NCI-H1105 (cell line): Measurements from ENCODE around the gene ECSCR.

ENCODE experiments used
- DNase-seq: peaks from one replicate; lab custom pipeline; 2025; lab: John Stamatoyannopoulos, UW

The ECSCR gene

GRCh38 chr5:139474890-139475791 is 12.6 kb upstream of the ECSCR start:
- DNase-seq, result no peak

GRCh38 chr5:139473565-139473964 is 11.0 kb upstream of the ECSCR start:
- DNase-seq, result no peak

GRCh38 chr5:139473105-139473504 is 10.6 kb upstream of the ECSCR start:
- no peak for DNase-seq

- no peak for DNase-seq
Observed at GRCh38 chr5:139472386-139473030, 10.0 kb upstream of the ECSCR start.

GRCh38 chr5:139470821-139471300 is 8.3 kb upstream of the ECSCR start, which contains the start of gene SMIM33:
Gene SMIM33, plus strand, starts transcription at chr5:139471004. Its CDS starts 118 bp downstream, at chr5:139471122.
- no peak for DNase-seq

- DNase-seq, result no peak
Observed at GRCh38 chr5:139468421-139468931, 5.9 kb upstream of the ECSCR start.

GRCh38 chr5:139461698-139462097 is 845 bp downstream of the ECSCR start:
- DNase-seq, result no peak

GRCh38 chr5:139461176-139461575 is 1.4 kb downstream of the ECSCR start:
- no peak for DNase-seq

- DNase-seq, result no peak
Observed at GRCh38 chr5:139460455-139460854, 2.1 kb downstream of the ECSCR start.

GRCh38 chr5:139459451-139459934 is 3.0 kb downstream of the ECSCR start:
- DNase-seq, result no peak

- DNase-seq, result no peak
Observed at GRCh38 chr5:139458580-139459407, 3.7 kb downstream of the ECSCR start.

- DNase-seq, result no peak
Observed at GRCh38 chr5:139457653-139458306, 4.8 kb downstream of the ECSCR start.

- no peak for DNase-seq
Observed at GRCh38 chr5:139457241-139457640, 5.3 kb downstream of the ECSCR start.

GRCh38 chr5:139456776-139457175 is 5.8 kb downstream of the ECSCR start:
- no peak for DNase-seq

GRCh38 chr5:139454568-139455290 is 7.8 kb downstream of the ECSCR start:
- no peak for DNase-seq

- DNase-seq, result no peak
Observed at GRCh38 chr5:139453683-139454567, 8.6 kb downstream of the ECSCR start.

GRCh38 chr5:139451878-139452660 is 10.5 kb downstream of the ECSCR start:
- no peak for DNase-seq

GRCh38 chr5:139451176-139451575 is 11.4 kb downstream of the ECSCR start:
- DNase-seq, result no peak
